Astrocyte (in vitro differentiated cells and primary cell): ENCODE measurements around the gene EEA1. TPM values are rescaled to one million over a fixed set of nuclear protein-coding genes. Genes with fewer than 3 reads are reported as not detected.

ENCODE experiments used
- DNase-seq: peaks from one replicate; pipeline ENCODE4 v3.0.0-alpha.2; 2010; ENCODE audit warnings: low read depth
- FAIRE-seq: peaks from 2 replicates; lab custom pipeline; 2011; peaks lifted over from hg19 to GRCh38; lab: Jason Lieb, UNC
- H2AFZ ChIP-seq: 2 replicates; pipeline ENCODE4 v1.6.0; 2012; ENCODE audit warnings: low read depth, low read length, inconsistent platforms
- H3K27ac ChIP-seq: 2 replicates; pipeline ENCODE4 v1.5.1; 2011; ENCODE audit warnings: low read depth, low read length, inconsistent platforms
- H3K27me3 ChIP-seq: 2 replicates; pipeline ENCODE4 v1.6.0; 2011; ENCODE audit warnings: low read length, inconsistent platforms; ENCODE audit not compliant: insufficient read depth
- H3K36me3 ChIP-seq: 2 replicates; pipeline ENCODE4 v1.5.1; 2011; ENCODE audit warnings: low read length, inconsistent platforms; ENCODE audit not compliant: insufficient read depth
- H3K4me1 ChIP-seq: 2 replicates; pipeline ENCODE4 v1.5.1; 2011; ENCODE audit warnings: low read length, inconsistent platforms; ENCODE audit not compliant: insufficient read depth
- H3K4me2 ChIP-seq: 2 replicates; pipeline ENCODE4 v1.6.0; 2012; ENCODE audit warnings: low read length, inconsistent platforms
- H3K4me3 ChIP-seq: 2 replicates; pipeline ENCODE4 v1.5.1; 2011; ENCODE audit warnings: low read depth, mild to moderate bottlenecking, low read length, inconsistent platforms; ENCODE audit not compliant: insufficient read depth
- H3K79me2 ChIP-seq: 2 replicates; pipeline ENCODE4 v1.6.0; 2012; ENCODE audit warnings: mild to moderate bottlenecking, low read length, inconsistent platforms; ENCODE audit not compliant: insufficient read depth
- H3K9ac ChIP-seq: 2 replicates; pipeline ENCODE4 v1.6.0; 2012; ENCODE audit warnings: mild to moderate bottlenecking, low read length, inconsistent platforms
- H3K9me3 ChIP-seq: 2 replicates; pipeline ENCODE4 v1.5.1; 2012; ENCODE audit warnings: low read depth, mild to moderate bottlenecking, low read length, inconsistent platforms; ENCODE audit not compliant: insufficient read depth
- H4K20me1 ChIP-seq: 2 replicates; pipeline ENCODE4 v1.6.0; 2012; ENCODE audit warnings: low read length, inconsistent platforms; ENCODE audit not compliant: insufficient read depth
- H3K27ac Mint-ChIP-seq: one replicate; pipeline ENCODE4 v1.8.0; 2021; ENCODE audit warnings: mild to moderate bottlenecking, mixed read lengths; ENCODE audit not compliant: unreplicated experiment
- H3K27me3 Mint-ChIP-seq: one replicate; pipeline ENCODE4 v1.8.0; 2021; ENCODE audit warnings: low read depth, mixed read lengths; ENCODE audit not compliant: unreplicated experiment
- H3K36me3 Mint-ChIP-seq: one replicate; pipeline ENCODE4 v1.8.0; 2021; ENCODE audit warnings: low read depth, mixed read lengths; ENCODE audit not compliant: unreplicated experiment
- H3K4me1 Mint-ChIP-seq: one replicate; pipeline ENCODE4 v1.8.0; 2021; ENCODE audit warnings: low read depth, mixed read lengths; ENCODE audit not compliant: unreplicated experiment
- H3K4me3 Mint-ChIP-seq: one replicate; pipeline ENCODE4 v1.8.0; 2021; ENCODE audit warnings: mild to moderate bottlenecking, moderate library complexity, mixed read lengths; ENCODE audit not compliant: unreplicated experiment
- H3K9me3 Mint-ChIP-seq: one replicate; pipeline ENCODE4 v1.8.0; 2021; ENCODE audit warnings: mild to moderate bottlenecking, mixed read lengths; ENCODE audit not compliant: unreplicated experiment
- EZH2 ChIP-seq: IDR thresholded peaks from 2 replicates; pipeline ENCODE4 v1.6.1; 2012; ENCODE audit warnings: mild to moderate bottlenecking, low read length, inconsistent platforms; ENCODE audit not compliant: insufficient read depth
- total RNA-seq: library from RNA; stranded (reverse); gene quantifications from 2 replicates; pipeline ENCODE4 v1.2.1, GENCODE V29; 2021
- TF ChIP-seq, protein P1 (sequence below): IDR thresholded peaks from 2 replicates; pipeline ENCODE4 v1.5.1; 2011; ENCODE audit warnings: low read depth, mild to moderate bottlenecking, inconsistent platforms, low read length, moderate library complexity; ENCODE audit not compliant: insufficient read depth

EEA1 gene
- total RNA-seq, 1 donor from 2014 or later, result 36.5 TPM

DNA sequence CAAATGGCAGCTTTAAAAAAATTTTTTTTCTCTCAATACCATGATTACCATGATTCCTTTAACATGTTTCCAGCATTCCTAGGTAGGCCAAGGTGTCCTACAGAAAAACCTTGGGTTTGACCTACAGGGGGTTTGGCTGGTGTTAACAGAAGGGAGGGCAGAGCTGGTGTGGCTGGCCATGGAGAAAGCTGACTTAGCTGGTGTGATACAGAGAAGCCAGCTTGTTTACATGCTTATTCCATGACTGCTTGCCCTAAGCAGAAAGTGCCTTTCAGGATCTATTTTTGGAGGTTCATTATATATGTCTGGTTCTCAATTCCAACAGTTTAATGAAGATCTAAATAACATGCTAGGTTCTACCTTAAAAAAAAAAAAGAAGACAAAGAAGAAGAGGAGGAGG lies 68.6 kb downstream of the EEA1 start:
- H3K27ac ChIP-seq, result no peak overlapping the region
- H3K4me2 ChIP-seq, result no peak overlapping the region
- TF ChIP-seq, protein P1, sequence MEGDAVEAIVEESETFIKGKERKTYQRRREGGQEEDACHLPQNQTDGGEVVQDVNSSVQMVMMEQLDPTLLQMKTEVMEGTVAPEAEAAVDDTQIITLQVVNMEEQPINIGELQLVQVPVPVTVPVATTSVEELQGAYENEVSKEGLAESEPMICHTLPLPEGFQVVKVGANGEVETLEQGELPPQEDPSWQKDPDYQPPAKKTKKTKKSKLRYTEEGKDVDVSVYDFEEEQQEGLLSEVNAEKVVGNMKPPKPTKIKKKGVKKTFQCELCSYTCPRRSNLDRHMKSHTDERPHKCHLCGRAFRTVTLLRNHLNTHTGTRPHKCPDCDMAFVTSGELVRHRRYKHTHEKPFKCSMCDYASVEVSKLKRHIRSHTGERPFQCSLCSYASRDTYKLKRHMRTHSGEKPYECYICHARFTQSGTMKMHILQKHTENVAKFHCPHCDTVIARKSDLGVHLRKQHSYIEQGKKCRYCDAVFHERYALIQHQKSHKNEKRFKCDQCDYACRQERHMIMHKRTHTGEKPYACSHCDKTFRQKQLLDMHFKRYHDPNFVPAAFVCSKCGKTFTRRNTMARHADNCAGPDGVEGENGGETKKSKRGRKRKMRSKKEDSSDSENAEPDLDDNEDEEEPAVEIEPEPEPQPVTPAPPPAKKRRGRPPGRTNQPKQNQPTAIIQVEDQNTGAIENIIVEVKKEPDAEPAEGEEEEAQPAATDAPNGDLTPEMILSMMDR, result no peak
- no peak for TF ChIP-seq EZH2
- H3K36me3 ChIP-seq, result peaks cover 8% of the 10 kb centered on the region
- H2AFZ ChIP-seq, result no peak overlapping the region
- Mint-ChIP-seq H3K4me3 (no peak overlapping the region), H3K27ac (no peak overlapping the region), H3K36me3 (peaks cover 8% of the 10 kb centered on the region), H3K9me3 (no peaks in the 10 kb centered on the region), H3K4me1 (peaks cover 4% of the 10 kb centered on the region), H3K27me3 (no peaks in the 10 kb centered on the region)
- no peak overlapping the region for H3K4me3 ChIP-seq
- peaks cover 2% of the 10 kb centered on the region for H3K79me2 ChIP-seq
- no peaks in the 10 kb centered on the region for H3K4me1 ChIP-seq
- no peaks in the 10 kb centered on the region for H4K20me1 ChIP-seq
- no peak overlapping the region for H3K9ac ChIP-seq
- H3K27me3 ChIP-seq, result no peaks in the 10 kb centered on the region
- DNase-seq, result no peak
- peaks cover 2% of the 10 kb centered on the region for H3K9me3 ChIP-seq
- FAIRE-seq, result no peak

- no peak for TF ChIP-seq EZH2
- TF ChIP-seq, protein P1, result no peak
- Histone ChIP-seq H3K4me2 (no peak overlapping the region), H3K4me3 (no peak overlapping the region), H3K9me3 (peaks cover 2% of the 10 kb centered on the region), H3K36me3 (peaks cover 8% of the 10 kb centered on the region), H3K9ac (no peak overlapping the region), H3K4me1 (no peaks in the 10 kb centered on the region), H4K20me1 (no peaks in the 10 kb centered on the region), H2AFZ (no peak overlapping the region), H3K79me2 (peaks cover 2% of the 10 kb centered on the region), H3K27ac (no peak overlapping the region), H3K27me3 (no peaks in the 10 kb centered on the region)
- H3K9me3 Mint-ChIP-seq, result no peaks in the 10 kb centered on the region
- peaks cover 8% of the 10 kb centered on the region for H3K36me3 Mint-ChIP-seq
- no peak overlapping the region for H3K27ac Mint-ChIP-seq
- H3K4me3 Mint-ChIP-seq, result no peak overlapping the region
- peaks cover 4% of the 10 kb centered on the region for H3K4me1 Mint-ChIP-seq
- no peaks in the 10 kb centered on the region for H3K27me3 Mint-ChIP-seq
- FAIRE-seq, result no peak
- DNase-seq, result no peak
Observed at GRCh38 chr12:92859650-92860386, 69.3 kb downstream of the EEA1 start.

DNA sequence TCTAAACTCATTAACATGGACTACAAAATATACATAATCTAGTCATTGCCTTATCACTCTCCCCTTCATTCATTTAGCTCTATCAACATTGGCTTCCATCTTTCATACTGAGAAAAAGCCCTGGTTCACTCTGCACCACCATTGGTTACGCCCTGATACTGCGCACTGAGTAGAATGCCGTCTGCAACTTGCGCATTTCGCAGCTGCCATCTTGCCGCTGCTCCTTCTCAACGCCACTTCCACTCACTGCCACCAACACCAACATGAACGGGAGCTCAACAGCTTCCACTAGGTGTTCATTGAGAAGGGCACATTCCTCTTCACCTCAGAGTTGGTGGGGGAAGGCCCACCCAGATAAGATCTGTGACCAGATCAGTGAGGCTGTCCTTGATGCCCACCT lies 71.3 kb downstream of the EEA1 start:
- no peaks in the 10 kb centered on the region for H3K27me3 Mint-ChIP-seq
- H3K9me3 Mint-ChIP-seq, result no peaks in the 10 kb centered on the region
- H3K4me3 ChIP-seq, result no peak overlapping the region
- no peak overlapping the region for H3K27ac ChIP-seq
- no peak overlapping the region for H3K9ac ChIP-seq
- peaks cover 8% of the 10 kb centered on the region for H3K36me3 ChIP-seq
- no peak overlapping the region for H3K4me3 Mint-ChIP-seq
- peaks cover 8% of the 10 kb centered on the region for H3K36me3 Mint-ChIP-seq
- no peak overlapping the region for H2AFZ ChIP-seq
- no peak for FAIRE-seq
- TF ChIP-seq, protein P1, result no peak
- no peak for TF ChIP-seq EZH2
- H3K27ac Mint-ChIP-seq, result no peak overlapping the region
- no peaks in the 10 kb centered on the region for H4K20me1 ChIP-seq
- H3K4me1 ChIP-seq, result no peaks in the 10 kb centered on the region
- no peaks in the 10 kb centered on the region for H3K27me3 ChIP-seq
- H3K4me2 ChIP-seq, result no peak overlapping the region
- peaks cover 2% of the 10 kb centered on the region for H3K9me3 ChIP-seq
- peaks cover 4% of the 10 kb centered on the region for H3K4me1 Mint-ChIP-seq
- H3K79me2 ChIP-seq, result peaks cover 2% of the 10 kb centered on the region
- DNase-seq, result no peak
